DMS153 treated with DMSO at 0.1 percent for 48 hours (cell line): ENCODE measurements around the gene RARB.

Experiments used
- DNase-seq: peaks from one replicate; lab custom pipeline; 2025; ENCODE audit not compliant: unreplicated experiment; lab: John Stamatoyannopoulos, UW

The RARB gene

DNA sequence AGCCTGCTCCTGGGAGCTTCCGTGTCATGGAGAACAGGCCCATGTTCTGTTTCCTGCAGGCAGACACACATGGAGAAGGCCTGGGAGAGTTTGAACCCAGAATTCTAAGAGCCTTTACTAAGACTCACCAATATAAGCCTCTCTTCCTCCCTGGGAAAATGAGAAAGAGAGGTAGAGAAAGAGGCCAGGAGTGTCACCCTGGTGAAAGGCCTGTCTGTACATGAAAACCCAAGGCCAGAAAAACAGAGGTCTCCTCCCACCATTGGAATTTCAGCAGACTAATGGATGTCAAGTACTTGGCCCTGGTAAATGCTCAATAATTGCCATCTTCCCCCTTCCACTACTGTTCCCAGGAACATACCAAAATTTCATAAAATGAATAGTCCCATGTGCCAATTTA is 119.0 kb downstream of the RARB start:
- DNase-seq: no peak

DNA sequence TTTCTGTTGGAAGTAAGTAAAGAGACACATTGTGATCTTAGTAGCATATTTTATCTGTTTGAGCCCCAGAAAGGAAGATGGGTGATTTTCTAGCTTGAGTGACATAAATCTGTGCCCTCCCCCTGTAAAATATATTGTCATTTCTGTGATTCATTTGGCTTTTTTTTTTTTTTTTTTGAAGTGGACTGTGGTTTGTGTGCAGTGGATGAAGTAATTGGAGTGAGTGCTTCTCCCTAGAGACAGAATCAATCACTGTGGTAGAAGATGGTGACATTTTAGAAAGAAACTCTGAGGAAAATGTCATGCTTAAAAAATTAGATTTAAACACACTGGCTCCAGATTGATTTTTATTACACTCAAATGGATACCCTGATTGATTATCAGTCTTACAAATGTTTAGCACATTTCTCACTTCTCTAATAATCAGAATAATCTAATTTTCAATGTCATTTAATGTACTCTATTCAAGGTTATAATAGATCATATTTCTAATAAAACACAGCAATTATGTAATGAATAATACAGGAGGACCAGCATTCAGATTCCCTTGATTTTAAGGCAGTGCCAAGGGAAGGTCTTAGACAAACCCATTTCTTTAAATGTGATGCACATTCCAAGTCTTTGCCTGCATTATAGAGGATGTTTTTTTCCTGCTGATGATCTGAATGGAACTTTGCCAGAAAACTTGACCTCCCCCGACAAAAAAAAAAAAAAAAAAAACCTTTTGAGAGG is 120.0 kb downstream of the RARB start:
- DNase-seq: no peak

DNA sequence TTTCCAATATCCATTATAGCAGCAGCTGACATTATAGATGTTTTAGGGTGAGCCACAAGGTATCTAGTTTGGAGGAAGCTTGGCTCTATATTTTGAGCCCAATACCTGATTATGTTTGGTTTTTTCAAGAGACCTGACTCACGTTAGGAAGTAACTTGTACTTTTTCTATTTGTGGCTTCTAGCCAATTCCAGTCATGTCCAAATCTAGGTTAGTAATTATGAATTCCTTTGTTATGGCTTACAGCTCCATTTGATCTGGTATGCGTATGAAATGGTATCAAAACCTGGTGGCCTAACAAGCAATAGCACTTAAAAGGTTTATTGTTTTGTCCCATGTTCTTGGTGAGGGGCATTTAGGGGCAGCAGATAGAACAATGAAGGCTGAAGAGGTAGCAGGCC is 120.8 kb downstream of the RARB start:
- DNase-seq: no peak

DNA sequence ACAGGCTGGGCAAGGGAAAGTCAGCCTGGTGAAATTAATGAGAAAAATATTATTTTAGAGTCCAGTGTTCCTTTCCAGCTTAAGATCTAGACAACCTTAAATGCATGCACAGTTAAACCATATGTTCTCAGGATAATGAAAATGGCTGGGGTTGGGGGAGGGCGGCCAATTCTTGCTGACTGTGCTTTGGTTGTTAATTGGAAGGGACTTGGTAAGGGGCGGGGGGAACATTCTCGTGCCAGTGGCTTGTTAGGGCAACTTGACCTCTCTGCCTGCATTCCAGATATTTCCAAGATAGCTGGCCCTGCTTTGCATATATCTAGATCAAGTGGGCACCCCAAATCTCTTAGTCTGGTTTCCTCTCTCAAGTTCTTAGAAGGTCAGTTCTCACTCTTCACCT is 124.2 kb downstream of the RARB start:
- no peak for DNase-seq

DNA sequence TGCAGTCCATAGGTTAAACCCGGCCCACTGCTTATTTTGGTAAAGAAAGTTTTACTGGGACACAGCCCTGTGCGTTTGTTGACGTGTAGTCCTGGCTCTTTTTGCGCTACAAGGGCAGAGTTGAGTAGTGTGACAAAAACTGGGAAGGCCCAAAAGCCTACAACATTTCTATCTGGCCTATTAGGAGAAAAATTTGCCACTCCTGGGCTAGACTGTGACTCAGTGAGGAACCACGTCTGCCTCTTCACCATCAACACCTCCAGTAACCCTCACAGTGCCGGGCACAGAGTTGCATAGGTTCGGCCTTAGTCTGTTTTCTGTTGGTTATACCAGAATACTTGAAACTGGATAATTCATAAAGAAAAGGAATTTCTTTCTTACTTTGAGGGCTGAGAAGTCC is 126.3 kb downstream of the RARB start:
- DNase-seq: no peak

DNA sequence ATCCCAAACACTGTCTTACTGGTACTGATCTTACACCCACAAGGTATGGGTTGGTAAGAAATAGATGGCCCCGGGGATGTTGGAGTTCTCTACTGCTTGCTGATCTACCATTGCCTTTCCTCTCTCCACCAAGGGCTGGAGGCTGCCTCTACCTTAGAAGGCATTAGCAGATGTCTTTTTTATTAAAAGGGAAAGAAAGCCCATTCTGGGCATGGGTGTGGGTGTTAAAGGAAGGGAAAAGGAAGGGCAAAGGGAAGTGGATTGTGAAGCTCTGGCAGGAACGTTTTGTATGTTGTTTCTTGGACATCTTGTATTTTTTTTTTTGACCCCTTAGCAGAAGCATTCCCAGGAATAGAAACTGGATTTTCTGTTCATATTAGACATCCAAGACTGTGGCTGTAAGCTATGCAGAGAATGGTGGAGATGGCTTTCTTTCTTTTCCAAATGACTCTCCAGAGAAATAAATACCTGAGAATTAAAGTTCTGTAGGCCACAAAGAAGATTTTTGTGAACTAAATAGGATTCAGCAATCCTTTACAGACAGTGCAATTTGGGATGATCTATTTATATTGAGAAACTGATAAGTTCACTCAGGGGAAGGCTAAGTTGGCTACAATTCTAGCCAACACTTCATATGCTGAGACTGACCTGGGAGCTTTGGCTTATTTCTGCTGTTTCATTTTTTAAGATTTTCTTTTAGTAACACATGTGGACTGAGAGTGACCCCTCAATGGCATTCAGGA is 127.8 kb downstream of the RARB start:
- DNase-seq: no peak

DNA sequence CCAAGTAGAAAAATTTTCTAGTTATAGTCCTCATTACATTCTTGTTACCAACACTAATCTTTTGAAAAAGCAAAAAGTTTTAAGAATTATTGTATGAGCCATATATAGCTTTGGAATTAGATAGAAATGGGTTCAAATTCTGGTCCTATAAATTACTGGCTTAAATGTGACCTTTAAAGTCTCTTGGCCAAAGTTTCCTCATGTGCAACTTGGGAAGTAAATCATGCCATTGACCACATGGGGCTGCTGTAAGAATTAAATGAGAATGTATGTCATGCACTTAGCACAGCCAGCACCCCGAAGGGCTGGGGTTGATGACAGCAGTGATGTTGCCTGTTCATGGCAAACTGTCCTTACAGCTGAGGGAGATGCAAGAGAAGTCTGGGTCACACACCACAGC is 128.4 kb downstream of the RARB start:
- no peak for DNase-seq

DNA sequence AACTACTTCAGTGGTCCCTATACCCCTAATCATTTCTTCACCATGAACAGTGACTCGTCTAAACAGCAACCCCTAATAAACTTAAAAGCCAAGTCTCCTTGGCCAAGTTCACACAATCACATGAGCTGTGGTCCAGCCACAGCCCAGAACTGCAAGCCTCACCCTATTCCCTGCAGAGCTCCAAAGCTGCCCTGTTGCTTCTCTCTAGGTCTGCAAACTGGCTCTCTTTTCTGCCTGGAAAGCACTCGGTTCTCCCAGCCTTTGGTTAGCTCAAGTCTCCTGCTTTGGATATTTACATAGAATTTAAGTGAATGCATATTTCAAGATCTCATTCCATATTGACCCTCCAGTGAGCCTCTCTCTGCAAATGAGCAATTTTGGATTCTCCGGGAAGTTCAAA is 129.6 kb downstream of the RARB start:
- no peak for DNase-seq

DNA sequence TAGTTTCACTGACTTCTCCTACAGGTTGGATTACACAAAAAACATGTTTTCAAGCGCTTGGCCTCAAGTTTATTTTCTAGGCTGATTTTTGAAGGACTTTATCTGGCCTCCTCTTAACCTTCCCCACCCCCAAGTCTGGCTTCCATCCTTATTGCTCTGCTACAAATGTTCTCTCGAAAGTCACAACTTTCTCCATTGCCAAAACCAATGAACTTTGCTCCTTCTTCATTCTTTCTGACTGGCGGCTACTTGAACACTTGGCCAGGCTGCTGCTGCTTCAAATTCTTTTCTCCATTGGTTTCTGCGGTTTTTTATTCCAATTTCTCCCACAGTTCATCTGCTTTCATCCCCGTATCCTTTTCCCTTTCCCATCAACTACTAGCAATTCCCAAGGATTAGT is 130.1 kb downstream of the RARB start:
- DNase-seq: no peak

DNA sequence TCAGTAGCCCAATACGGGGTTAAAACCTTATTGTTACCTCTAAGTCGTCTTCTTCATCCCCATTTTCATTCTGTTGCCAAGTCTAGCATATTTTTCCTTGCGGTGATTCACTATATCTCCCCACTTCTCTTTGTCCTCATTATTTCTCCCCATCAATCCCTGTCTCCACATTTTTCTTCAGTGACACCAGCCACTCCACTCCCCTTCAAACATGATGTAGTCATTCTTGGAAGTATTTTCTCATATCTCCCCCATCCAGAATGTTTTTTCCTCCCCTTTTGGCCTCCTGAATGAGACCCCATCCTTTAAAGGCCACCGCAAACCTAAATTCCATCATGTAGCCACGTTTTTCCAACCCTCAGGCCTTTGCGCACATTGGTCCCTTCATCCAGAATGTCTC is 130.7 kb downstream of the RARB start:
- DNase-seq: no peak

DNA sequence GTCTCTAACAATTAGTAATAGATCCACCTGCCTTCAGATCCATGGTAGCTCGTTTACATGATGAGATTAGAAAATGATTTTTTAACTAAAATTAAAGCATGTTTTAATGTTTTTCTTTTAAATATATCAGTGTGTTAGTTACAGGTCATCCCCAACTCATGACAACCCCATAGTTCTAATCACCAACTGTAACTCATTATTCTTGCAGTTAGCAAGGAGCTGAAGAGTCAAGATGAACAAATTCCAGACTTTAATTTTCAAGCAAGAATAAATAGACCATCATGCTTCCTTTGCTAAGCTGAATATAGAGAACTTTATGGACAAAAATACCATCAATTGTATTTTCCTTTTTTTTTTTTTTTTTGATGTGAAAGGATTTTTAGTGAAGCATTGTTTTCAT is 135.5 kb downstream of the RARB start:
- DNase-seq: no peak

DNA sequence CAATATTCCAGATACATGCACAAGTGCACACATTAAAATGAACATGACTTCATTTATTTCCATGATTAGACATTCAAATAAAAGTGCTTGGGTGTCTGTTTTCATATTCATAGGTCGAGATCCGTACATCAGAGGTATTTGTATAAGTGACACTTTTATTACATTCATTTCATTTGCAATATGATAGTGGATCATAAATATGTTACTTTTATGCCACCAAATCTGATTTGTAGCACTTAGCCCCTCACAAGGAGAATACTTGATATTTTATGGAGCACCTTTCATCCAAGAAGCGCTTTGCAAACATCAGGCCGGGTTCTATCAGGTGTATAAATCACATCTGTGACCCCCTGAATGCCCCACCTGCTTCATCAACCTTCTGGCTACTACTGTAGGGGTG is 136.0 kb downstream of the RARB start:
- DNase-seq: no peak

DNA sequence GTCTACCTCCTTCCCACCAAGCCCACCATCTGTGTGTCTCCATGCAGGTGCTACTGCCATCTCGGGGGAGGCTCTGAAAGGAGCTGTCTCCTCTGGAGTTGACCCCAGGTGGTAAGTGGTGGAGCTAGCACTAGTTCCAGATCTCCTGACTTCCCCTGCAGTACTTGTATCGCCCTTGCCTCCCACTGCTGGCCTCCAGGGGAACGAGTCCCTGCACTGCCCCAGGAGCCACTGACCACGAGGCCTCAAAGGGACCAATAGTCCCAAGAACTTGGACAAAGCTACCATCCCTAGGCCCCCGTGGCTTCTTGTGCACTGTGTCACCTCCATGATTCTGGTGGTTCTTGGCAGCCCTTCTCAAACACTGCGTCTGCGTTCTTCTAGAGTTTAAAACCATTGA is 137.7 kb downstream of the RARB start:
- DNase-seq: no peak

DNA sequence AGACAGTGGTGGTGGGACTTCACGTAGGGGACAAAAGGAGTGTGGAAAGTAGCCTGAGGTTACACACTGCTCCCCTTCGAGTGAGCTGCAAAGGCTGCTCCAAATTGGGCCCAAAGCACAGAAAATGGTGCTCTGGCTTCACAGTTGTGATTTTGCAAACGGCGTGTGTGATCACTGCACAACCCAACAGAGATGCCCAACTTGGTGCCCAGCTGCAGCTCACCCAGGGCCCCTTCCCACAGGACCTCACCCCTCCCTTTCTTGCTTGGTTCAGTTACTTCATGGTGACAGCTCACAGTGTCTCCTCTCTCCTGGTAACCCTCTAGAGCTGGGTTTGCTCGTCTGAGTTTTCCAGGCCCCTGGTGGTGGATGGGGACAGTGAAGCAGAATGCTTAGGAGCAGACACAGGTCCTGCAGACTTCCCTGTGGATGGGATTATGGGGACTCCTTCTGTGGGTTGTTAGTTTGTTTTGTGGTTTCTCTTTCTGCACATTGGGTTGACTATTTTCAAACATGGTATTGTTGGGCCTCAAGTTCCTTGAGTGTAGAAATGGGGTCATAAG is 138.4 kb downstream of the RARB start:
- no peak for DNase-seq

DNA sequence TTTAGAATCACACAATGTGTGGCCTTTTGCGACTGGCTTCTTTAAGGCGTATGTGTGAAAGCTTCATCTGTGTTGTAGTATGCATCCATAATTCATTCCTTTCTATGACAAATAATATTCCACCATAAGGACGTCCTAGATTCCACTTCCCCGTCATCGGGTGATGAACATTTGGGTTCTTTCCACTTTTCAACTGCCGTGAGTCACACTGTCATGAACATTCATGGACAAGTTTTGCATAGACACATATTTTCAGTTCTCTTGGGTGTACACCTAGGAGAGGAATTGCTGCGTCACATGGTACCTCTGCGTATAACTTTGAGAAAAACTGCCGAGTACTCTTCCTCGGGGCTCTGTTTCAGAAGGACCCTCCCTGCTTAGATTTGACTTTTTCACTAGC is 139.3 kb downstream of the RARB start:
- no peak for DNase-seq

DNA sequence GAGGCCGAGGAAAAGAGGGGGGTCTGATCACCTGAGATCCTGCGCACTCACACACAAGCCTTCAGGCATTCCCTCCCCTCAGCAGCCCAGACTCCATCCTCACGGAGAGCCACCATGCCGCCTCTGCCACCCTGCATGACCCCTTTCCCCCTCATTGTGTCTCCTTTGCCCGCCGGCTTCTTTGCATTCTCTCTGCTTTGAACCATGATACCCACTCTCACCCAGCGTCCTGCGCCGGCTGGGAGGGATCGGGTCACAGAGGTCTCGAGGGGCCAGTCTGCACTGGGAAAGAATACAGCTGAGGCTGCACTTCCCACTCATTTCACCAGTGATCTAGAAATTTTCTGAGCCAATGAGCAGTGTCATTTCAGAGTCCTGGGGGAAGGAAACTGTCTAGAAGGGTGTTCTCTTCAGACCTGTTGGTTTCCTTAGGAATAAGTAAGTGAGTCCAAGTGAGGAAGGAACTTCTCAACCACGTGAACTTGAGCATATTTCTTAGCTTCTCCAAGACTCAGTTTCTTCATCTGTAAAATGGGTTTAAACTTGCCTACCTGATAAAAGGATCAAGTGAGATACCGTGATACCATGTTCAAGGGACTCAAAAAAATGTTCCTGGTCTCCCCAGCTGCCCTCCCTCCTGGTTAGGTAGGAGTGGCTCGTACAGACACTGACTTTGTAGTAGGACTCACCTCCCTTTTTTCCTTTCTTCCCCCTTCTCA is 139.9 kb downstream of the RARB start:
- no peak for DNase-seq

DNA sequence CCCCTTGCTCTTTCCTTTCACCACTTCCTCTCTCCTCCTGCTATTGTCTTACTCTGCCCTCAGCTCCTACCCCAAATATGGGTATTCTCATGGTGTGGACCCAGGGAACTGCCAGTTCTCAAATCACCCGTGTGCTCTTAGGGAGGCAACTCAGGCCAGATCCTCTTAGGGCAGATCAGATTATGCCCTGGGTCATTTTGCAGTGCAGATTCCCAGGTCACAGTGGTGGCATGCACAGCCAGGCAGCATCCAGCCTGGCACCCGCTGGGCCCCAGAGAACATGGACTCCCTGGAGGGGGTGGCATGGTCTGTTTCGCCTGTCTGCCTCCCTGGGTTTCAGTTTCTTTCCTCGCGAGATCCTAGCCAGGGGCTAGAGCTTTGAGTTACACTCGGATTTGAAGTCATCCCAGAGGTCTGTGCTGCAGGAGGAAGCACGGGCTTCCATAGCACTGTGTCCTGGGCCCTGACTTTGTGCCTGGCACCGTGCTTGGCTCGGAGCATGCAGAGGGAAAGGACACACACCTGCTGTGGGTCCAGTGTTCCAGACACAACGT is 140.5 kb downstream of the RARB start:
- DNase-seq: no peak

DNA sequence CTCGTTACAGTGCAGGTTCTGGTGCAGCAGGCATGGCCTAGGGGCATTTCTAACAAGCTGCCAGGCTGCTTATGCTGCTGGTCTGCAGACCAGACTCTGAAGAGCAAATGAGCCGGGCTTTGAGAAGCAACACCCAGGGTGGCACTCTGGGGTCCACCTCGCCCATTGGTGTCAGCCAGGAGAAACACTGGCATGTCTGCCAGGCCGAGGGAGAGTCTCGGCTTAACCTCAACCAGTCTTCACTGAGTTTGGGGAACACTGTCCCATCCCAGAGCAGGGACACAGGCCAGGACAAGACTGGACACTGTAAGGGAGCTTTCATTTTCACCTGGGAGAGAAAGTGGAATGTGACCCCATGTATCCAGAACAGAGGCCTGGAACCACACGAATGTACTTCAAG is 143.2 kb downstream of the RARB start:
- no peak for DNase-seq

DNA sequence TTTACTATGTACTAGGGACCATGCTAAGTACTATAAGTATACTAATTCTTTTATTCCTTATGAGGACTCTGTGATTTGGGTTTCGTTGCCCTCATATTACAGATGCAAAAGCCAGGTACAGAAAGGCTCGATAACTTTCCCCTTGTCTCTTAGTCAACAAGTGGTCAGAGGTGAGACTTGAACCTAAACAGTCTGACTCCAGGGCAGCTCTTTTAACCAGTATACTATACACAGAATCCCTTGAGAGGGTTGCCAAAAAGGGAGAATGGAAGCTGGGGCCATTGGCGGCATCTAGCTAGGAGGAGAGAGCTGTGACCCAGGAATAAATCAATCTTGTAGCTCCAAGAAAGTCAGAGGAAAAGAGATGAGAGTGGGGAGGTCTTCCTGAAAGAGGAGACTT is 144.3 kb downstream of the RARB start:
- no peak for DNase-seq

DNA sequence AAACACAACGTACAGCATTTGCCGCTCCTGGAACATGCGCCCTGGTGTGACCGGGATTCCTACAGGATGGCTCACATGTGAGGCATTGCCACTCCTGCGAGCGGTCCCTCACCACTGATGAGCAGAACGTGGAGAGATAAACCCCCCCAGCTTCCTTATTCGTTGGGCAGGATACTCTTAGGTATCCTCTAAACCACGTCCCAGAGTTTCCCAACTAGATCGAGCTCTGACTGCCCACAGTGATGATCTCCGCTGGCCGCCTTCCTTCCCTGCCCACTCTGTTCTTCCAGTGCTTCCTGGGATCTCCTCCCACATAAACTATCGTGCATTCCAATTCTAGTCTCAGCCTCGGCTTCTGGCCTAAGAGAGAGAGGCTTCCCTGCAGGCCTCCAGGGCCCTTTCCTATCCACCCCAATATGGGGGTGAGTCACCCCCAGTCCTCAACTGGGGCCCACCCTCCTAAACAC is 144.9 kb downstream of the RARB start:
- no peak for DNase-seq

DNA sequence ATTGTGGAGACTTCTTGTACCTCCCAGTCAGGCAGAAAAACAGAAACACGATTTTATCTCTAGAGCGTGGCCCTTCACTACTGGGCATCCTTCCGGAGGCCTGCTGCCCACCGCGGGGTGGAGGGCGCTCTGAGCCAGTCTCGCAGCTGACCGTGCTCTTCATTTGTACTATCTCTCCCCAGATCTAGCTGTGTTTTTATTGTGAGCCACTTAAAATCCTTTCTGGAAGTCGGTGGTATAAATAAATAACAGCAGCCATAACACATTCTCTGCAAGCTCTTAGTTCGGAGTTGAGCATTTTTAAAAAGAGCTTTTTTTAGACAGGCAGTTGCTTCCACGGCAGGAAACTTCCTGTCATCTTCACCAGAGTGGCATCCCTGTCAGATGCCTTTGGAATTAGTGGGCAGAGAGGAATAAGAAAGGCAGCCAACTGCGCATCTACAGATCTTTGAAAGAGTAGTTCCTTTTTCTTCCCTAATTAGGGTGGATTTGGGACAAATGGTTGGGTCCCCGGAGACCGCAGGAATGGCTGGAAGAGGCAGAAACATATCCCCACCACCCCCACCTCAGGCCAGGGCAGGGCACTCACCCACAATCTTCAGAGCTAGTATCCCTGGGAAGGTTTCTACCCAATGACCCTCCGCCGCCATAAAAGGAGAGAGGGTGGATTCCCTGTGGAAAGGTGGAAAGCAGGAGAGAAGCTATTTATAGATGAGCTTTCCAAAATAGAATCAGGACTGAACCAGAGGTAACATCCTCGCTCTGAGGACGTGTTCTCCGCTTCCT is 145.5 kb downstream of the RARB start:
- DNase-seq: no peak
